GM19455 (cell line): ENCODE data around the gene CTSG.
A peak's percentile ranks its signal among the peaks of the same experiment; 100 is the strongest.
"Not testable (repeated sequence)": the region's sequence is repeated elsewhere in the genome, so short reads cannot be mapped to it uniquely, and the experiment has no call there.

ENCODE experiments used
- ATAC-seq: cut with Tn5 transposase; IDR thresholded peaks from one replicate; pipeline ENCODE4 v1.9.1; 2021; ENCODE audit not compliant: unreplicated experiment

Gene CTSG

GRCh38 chr14:24576182-24576581 is at the start of gene CTSG:
Gene CTSG (minus strand): TSS chr14:24576250. CDS start chr14:24576223, 27 bp downstream.
- no peak for ATAC-seq

- no peak for ATAC-seq
Observed at GRCh38 chr14:24613747-24614146, 37.7 kb upstream of the CTSG start.

- no peak for ATAC-seq
Observed at GRCh38 chr14:24613241-24613640, 37.2 kb upstream of the CTSG start.

- ATAC-seq: no peak
Observed at GRCh38 chr14:24612196-24612595, 36.1 kb upstream of the CTSG start.

GRCh38 chr14:24609655-24610344 is 33.8 kb upstream of the CTSG start, which contains the start of gene GZMH:
Gene GZMH (minus strand): TSS chr14:24609685. CDS start chr14:24609613, 72 bp downstream.
- no peak for ATAC-seq

GRCh38 chr14:24607635-24608514 is 31.8 kb upstream of the CTSG start:
- ATAC-seq: no peak

GRCh38 chr14:24607081-24607480 is 31.0 kb upstream of the CTSG start:
- ATAC-seq: no peak

GRCh38 chr14:24606297-24606696 is 30.2 kb upstream of the CTSG start:
- no peak for ATAC-seq

- ATAC-seq: peak; percentile 82
Observed at GRCh38 chr14:24605435-24606190, 29.6 kb upstream of the CTSG start.

GRCh38 chr14:24597403-24597802 is 21.4 kb upstream of the CTSG start:
- ATAC-seq: no peak

GRCh38 chr14:24595073-24595808 is 19.2 kb upstream of the CTSG start:
- ATAC-seq: no peak

GRCh38 chr14:24591004-24591403 is 15.0 kb upstream of the CTSG start:
- not testable (repeated sequence) for ATAC-seq

- not testable (repeated sequence) for ATAC-seq
Observed at GRCh38 chr14:24584402-24584801, 8.4 kb upstream of the CTSG start.

GRCh38 chr14:24578558-24578957 is 2.5 kb upstream of the CTSG start:
- ATAC-seq: no peak

- ATAC-seq: no peak
Observed at GRCh38 chr14:24576771-24577170, 721 bp upstream of the CTSG start.

- no peak for ATAC-seq
Observed at GRCh38 chr14:24574206-24574774, 1.8 kb downstream of the CTSG start.

GRCh38 chr14:24566318-24566717 is 9.7 kb downstream of the CTSG start:
- ATAC-seq: no peak

GRCh38 chr14:24565766-24566165 is 10.3 kb downstream of the CTSG start:
- ATAC-seq: no peak

GRCh38 chr14:24563505-24563904 is 12.5 kb downstream of the CTSG start:
- no peak for ATAC-seq

GRCh38 chr14:24556756-24557155 is 19.3 kb downstream of the CTSG start:
- ATAC-seq: no peak
